Ovary (tissue), 9 donors: ENCODE measurements around the gene TNK2. TPM values are rescaled to one million over a fixed set of nuclear protein-coding genes. Genes with fewer than 3 reads are reported as not detected.
"Not testable (repeated sequence)": the region's sequence is repeated elsewhere in the genome, so short reads cannot be mapped to it uniquely, and the experiment has no call there.

Experiments
- DNase-seq, 5 donors: peaks; one replicate each; pipeline ENCODE4 v3.0.0-alpha.2; 2019 to 2020
- H3K27ac ChIP-seq, 2 donors: fragments of 200-600 bp; one replicate each; pipeline versions ENCODE4 v1.5.1 to v1.8.0; 2019 to 2022
- H3K27me3 ChIP-seq: fragments of 200-600 bp; one replicate; pipeline ENCODE4 v1.8.0; 2022
- H3K36me3 ChIP-seq: fragments of 200-600 bp; sonication (generic); one replicate; pipeline ENCODE4 v1.5.1; 2019
- H3K4me1 ChIP-seq: one replicate; pipeline ENCODE4 v1.8.1; 2013; ENCODE audit warnings: mild to moderate bottlenecking, moderate library complexity; ENCODE audit not compliant: insufficient read depth
- H3K4me3 ChIP-seq: fragments of 200-600 bp; sonication (generic); one replicate; pipeline ENCODE4 v1.5.1; 2017
- H3K9me3 ChIP-seq, 2 donors: fragments of 200-600 bp in 1 of 2; sonication (generic) in 1 of 2; one replicate each; pipeline versions ENCODE4 v1.5.1 to v1.8.1; 2013 to 2019; ENCODE audit warnings: mild to moderate bottlenecking in 1 of 2, moderate library complexity in 1 of 2
- CTCF ChIP-seq, 3 donors: fragments of 450-650 bp in 2 of 3; fragments of 200-600 bp in 1 of 3; IDR thresholded peaks; one replicate each; pipeline versions ENCODE4 v1.5.1 to v1.8.0; 2016 to 2022; ENCODE audit warnings: antibody characterized with exemption in 3 of 3, mild to moderate bottlenecking in 1 of 3
- EP300 ChIP-seq: sonication (generic); formaldehyde crosslinking; IDR thresholded peaks from one replicate; pipeline ENCODE4 v1.6.1; 2017; ENCODE audit warnings: antibody characterized with exemption
- POLR2A ChIP-seq: fragments of 450-650 bp; IDR thresholded peaks from one replicate; pipeline ENCODE4 v1.6.1; 2017; ENCODE audit warnings: antibody characterized with exemption, mild to moderate bottlenecking, moderate library complexity
- WGBS, 3 donors: extraction: QIAGEN DNeasy Blood & Tissue Kit in 1 of 3; methylation state at CpG; one replicate each; pipeline versions ENCODE4 v1.1.5 to v1.1.7; 2013 to 2017; 5-methylcytosine and 5-hydroxymethylcytosine counted together
- intact Hi-C, 4 donors: fragments of 100-400 bp; cut with DNase I; formaldehyde crosslinking; loops; one replicate each; pipeline versions ENCODE4 v1.11.0 to v1.15.1; 2022 to 2023
- polyA plus RNA-seq, 2 donors: library from polyadenylated mRNA; stranded (reverse); fragments of 200-250 nt in 1 of 2; fragments of 350-450 nt in 1 of 2; fragmentation: Illumina TruSeq in 1 of 2; extraction: RNeasy Lipid Tissue Mini Kit (QIAGEN cat#74804) in 1 of 2; gene quantifications; one replicate each; pipeline ENCODE4 v1.2.3, GENCODE V29; 2013 to 2014
- total RNA-seq, 7 donors: library from RNA; depleted of rRNA in 2 of 7; stranded (reverse); fragments of >200 nt in 2 of 7; fragmentation: NEBNext Ultra II Directional in 3 of 7; extraction: Animal tissue kit (Norgen Biotek cat#: 25700) in 3 of 7; gene quantifications; one replicate each; pipeline versions ENCODE4 v1.1.0 to v1.2.4, GENCODE V29; 2016 to 2023
- donor health status: DM: no; HTN: no; CAD: no; lungs with moderate emphysema.
- donor health status: DM: no; HTN: no; CAD: no.
- donor health status: Bipolar disorder and iron deficiency.
- donor health status: DM: yes; HTN: yes; CAD: no.
- donor health status: DM: no; HTN: no; CAD: no.
- donor health status: DM: yes; HTN: yes; CAD: no.

Gene TNK2
- total and polyA plus RNA-seq, 9 donors, result 2.4 to 50.1 (median 32.4) TPM

- H3K27ac ChIP-seq, H3K4me3 ChIP-seq, intact Hi-C loops, H3K9me3 ChIP-seq, H3K27me3 ChIP-seq, H3K36me3 ChIP-seq, H3K4me1 ChIP-seq, DNase-seq: not testable (repeated sequence)
- WGBS, 3 donors, result 85 to 90% (median 85%) methylated on average over 4 of the region's 4 CpGs
Measured at GRCh38 chr3:195950164-195950563, 41.8 kb upstream of the TNK2 start.

GRCh38 chr3:195946910-195947699 lies 38.8 kb upstream of the TNK2 start:
- H3K4me1 ChIP-seq, H3K9me3 ChIP-seq, H3K36me3 ChIP-seq, DNase-seq, H3K27me3 ChIP-seq, H3K27ac ChIP-seq, H3K4me3 ChIP-seq, intact Hi-C loops: not testable (repeated sequence)
- WGBS, 3 donors, result 85 to 94% (median 92%) methylated on average over 14 to 20 of the region's 20 CpGs

GRCh38 chr3:195941265-195941815 lies 33.0 kb upstream of the TNK2 start:
- H3K36me3 ChIP-seq, H3K27ac ChIP-seq, H3K9me3 ChIP-seq, H3K4me3 ChIP-seq, H3K27me3 ChIP-seq, DNase-seq, H3K4me1 ChIP-seq: not testable (repeated sequence)
- intact Hi-C loops, result loop anchor here in 1 of 4 donors (5.0 kb wide), 1 partner anchor 61 kb away; no protein-coding TSS in a partner anchor
- 92 to 96% (median 93%) methylated on average over 21 to 27 of the region's 27 CpGs for WGBS, 3 donors

GRCh38 chr3:195940806-195941205 lies 32.5 kb upstream of the TNK2 start:
- intact Hi-C loops, result loop anchor here in 1 of 4 donors (5.0 kb wide), 1 partner anchor 61 kb away; no protein-coding TSS in a partner anchor
- H3K9me3 ChIP-seq, H3K4me3 ChIP-seq, DNase-seq, H3K27me3 ChIP-seq, H3K27ac ChIP-seq, H3K4me1 ChIP-seq, H3K36me3 ChIP-seq: not testable (repeated sequence)
- WGBS, 3 donors, result 79 to 85% (median 81%) methylated on average over 13 of the region's 13 CpGs

GRCh38 chr3:195939526-195940470 lies 31.4 kb upstream of the TNK2 start:
- not testable (repeated sequence) for H3K9me3 ChIP-seq, H3K27me3 ChIP-seq, H3K4me3 ChIP-seq, H3K27ac ChIP-seq, H3K36me3 ChIP-seq, H3K4me1 ChIP-seq, DNase-seq
- WGBS, 3 donors, result 89 to 94% (median 94%) methylated on average over 23 to 30 of the region's 30 CpGs
- intact Hi-C loops, result loop anchor here in 1 of 4 donors (5.0 kb wide), 1 partner anchor 63 kb away; no protein-coding TSS in a partner anchor

- H3K4me3 ChIP-seq, H3K9me3 ChIP-seq, intact Hi-C loops, H3K36me3 ChIP-seq, H3K4me1 ChIP-seq, H3K27me3 ChIP-seq, DNase-seq, H3K27ac ChIP-seq: not testable (repeated sequence)
- 86 to 92% (median 89%) methylated on average over 6 of the region's 6 CpGs for WGBS, 3 donors
Measured at GRCh38 chr3:195933044-195933430, 24.7 kb upstream of the TNK2 start.

GRCh38 chr3:195932418-195933043 lies 24.2 kb upstream of the TNK2 start:
- no peak overlapping the region for H3K4me3 ChIP-seq
- H3K36me3 ChIP-seq, result no peaks in the 10 kb centered on the region
- DNase-seq, result no peak
- no peaks in the 10 kb centered on the region for H3K27me3 ChIP-seq
- H3K4me1 ChIP-seq, result no peaks in the 10 kb centered on the region
- no peak overlapping the region for H3K27ac ChIP-seq
- no peak for TF ChIP-seq POLR2A
- TF ChIP-seq CTCF (IDR thresholded peaks at IDR 0.05), result no peak
- TF ChIP-seq EP300, result no peak
- H3K9me3 ChIP-seq, result no peaks in the 10 kb centered on the region
- 76 to 93% (median 91%) methylated on average over 9 of the region's 9 CpGs for WGBS, 3 donors
- intact Hi-C loops, result no loop called here
